HG02981 (cell line): ENCODE results near the gene ATP4A.

ENCODE experiments used
- ATAC-seq: cut with Tn5 transposase; IDR thresholded peaks from one replicate; pipeline ENCODE4 v1.9.1; 2021; ENCODE audit warnings: mild to moderate bottlenecking, moderate library complexity; ENCODE audit not compliant: unreplicated experiment

The ATP4A gene

GRCh38 chr19:35566738-35567137 lies 3.3 kb upstream of the ATP4A start:
- no peak for ATAC-seq

GRCh38 chr19:35565016-35565856 lies 1.8 kb upstream of the ATP4A start:
- ATAC-seq, result no peak

GRCh38 chr19:35562776-35563175 lies 682 bp downstream of the ATP4A start:
- no peak for ATAC-seq

GRCh38 chr19:35562336-35562735 lies 1.1 kb downstream of the ATP4A start:
- ATAC-seq, result no peak

GRCh38 chr19:35561436-35561835 lies 2.0 kb downstream of the ATP4A start:
- no peak for ATAC-seq

- ATAC-seq, result no peak
Measured at GRCh38 chr19:35560677-35561076, 2.8 kb downstream of the ATP4A start.

GRCh38 chr19:35560271-35560670 lies 3.2 kb downstream of the ATP4A start:
- ATAC-seq, result no peak

GRCh38 chr19:35559781-35560180 lies 3.7 kb downstream of the ATP4A start:
- ATAC-seq, result no peak

- ATAC-seq, result no peak
Measured at GRCh38 chr19:35559281-35559659, 4.2 kb downstream of the ATP4A start.

- no peak for ATAC-seq
Measured at GRCh38 chr19:35558400-35559280, 4.8 kb downstream of the ATP4A start.

- no peak for ATAC-seq
Measured at GRCh38 chr19:35557539-35558399, 5.7 kb downstream of the ATP4A start.

- no peak for ATAC-seq
Measured at GRCh38 chr19:35556846-35557538, 6.5 kb downstream of the ATP4A start.

- ATAC-seq, result no peak
Measured at GRCh38 chr19:35556025-35556590, 7.3 kb downstream of the ATP4A start.

GRCh38 chr19:35555301-35556005 lies 8.0 kb downstream of the ATP4A start:
- no peak for ATAC-seq

GRCh38 chr19:35554076-35554475 lies 9.4 kb downstream of the ATP4A start:
- no peak for ATAC-seq

- ATAC-seq, result no peak
Measured at GRCh38 chr19:35553385-35554000, 10.0 kb downstream of the ATP4A start.

- ATAC-seq, result no peak
Measured at GRCh38 chr19:35552534-35553384, 10.7 kb downstream of the ATP4A start.
